Thymus (tissue), 11 donors: ENCODE measurements around the gene CIROP. TPM values are rescaled to one million over a fixed set of nuclear protein-coding genes. Genes with fewer than 3 reads are reported as not detected.

Source experiments
- DNase-seq, 9 donors: peaks; one replicate each; pipeline ENCODE4 v3.0.0-alpha.2; 2013; ENCODE audit warnings: low spot score in 9 of 9, low read depth in 6 of 9, missing footprints in 1 of 9
- H3K27ac ChIP-seq, 2 donors: one replicate each; pipeline ENCODE4 v1.5.1; 2013; ENCODE audit warnings: control low read depth in 1 of 2, low read depth in 1 of 2, low read length in 1 of 2, mild to moderate bottlenecking in 1 of 2, moderate library complexity in 1 of 2
- H3K27me3 ChIP-seq, 2 donors: one replicate each; pipeline ENCODE4 v1.5.1; 2013; ENCODE audit warnings: low read length in 1 of 2; ENCODE audit not compliant: control insufficient read depth in 2 of 2, insufficient read depth in 1 of 2
- H3K36me3 ChIP-seq, 2 donors: one replicate each; pipeline ENCODE4 v1.5.1; 2013; ENCODE audit warnings: low read length in 1 of 2, mild to moderate bottlenecking in 1 of 2, moderate library complexity in 1 of 2; ENCODE audit not compliant: control insufficient read depth in 2 of 2, insufficient read depth in 2 of 2
- H3K4me1 ChIP-seq, 2 donors: one replicate each; pipeline ENCODE4 v1.5.1; 2013; ENCODE audit warnings: low read length in 2 of 2; ENCODE audit not compliant: control insufficient read depth in 2 of 2, insufficient read depth in 2 of 2
- H3K4me3 ChIP-seq, 2 donors: one replicate each; pipeline ENCODE4 v1.5.1; 2013; ENCODE audit warnings: low read length in 2 of 2, control low read depth in 1 of 2, mild to moderate bottlenecking in 1 of 2
- H3K9me3 ChIP-seq, 2 donors: one replicate each; pipeline ENCODE4 v1.5.1; 2013; ENCODE audit warnings: low read length in 1 of 2, mild to moderate bottlenecking in 1 of 2; ENCODE audit not compliant: control insufficient read depth in 2 of 2, insufficient read depth in 1 of 2
- WGBS: extraction: QIAGEN DNeasy Blood & Tissue Kit; methylation state at CpG from one replicate; pipeline ENCODE4 v1.1.7; 2013; 5-methylcytosine and 5-hydroxymethylcytosine counted together
- polyA plus RNA-seq: library from polyadenylated mRNA; stranded (reverse); fragments of 200-250 nt; gene quantifications from one replicate; pipeline ENCODE4 v1.2.3, GENCODE V29; 2013
- total RNA-seq: library from RNA; stranded (reverse); fragments of 120-200 nt; gene quantifications from one replicate; pipeline ENCODE4 v1.2.4, GENCODE V29; 2013
- donor health status: healthy.

Gene CIROP
- total and polyA plus RNA-seq, 2 donors = 0.05 to 0.07 TPM

GRCh38 chr14:23118506-23119362 lies 13.9 kb upstream of the CIROP start, which contains the start of gene CEBPE:
CEBPE (minus strand) TSS chr14:23119255; CDS start chr14:23119091, 164 bp downstream.
- peaks cover 0 to 9% of the 10 kb centered on the region in 2 donors for H3K27me3 ChIP-seq
- DNase-seq = peak in 1 of 9 donors; percentile 14
- no peaks in the 10 kb centered on the region for H3K36me3 ChIP-seq
- WGBS = 91% methylated on average over 32 of the region's 32 CpGs
- peaks cover 9 to 38% of the 10 kb centered on the region in 2 donors for H3K4me1 ChIP-seq
- peak within 1 kb of the TSS; percentile 84 to 94 for H3K27ac ChIP-seq
- no peaks in the 10 kb centered on the region for H3K9me3 ChIP-seq
- peak within 1 kb of the TSS in 1 of 2 donors; percentile 15 for H3K4me3 ChIP-seq

GRCh38 chr14:23117371-23118020 lies 12.7 kb upstream of the CIROP start:
- 97% methylated on average over 32 of the region's 32 CpGs for WGBS
- Histone ChIP-seq H3K9me3 (no peaks in the 10 kb centered on the region), H3K4me3 (no peak overlapping the region), H3K4me1 (peaks cover 9 to 38% of the 10 kb centered on the region in 2 donors), H3K27ac (no peak overlapping the region), H3K27me3 (peaks cover 0 to 19% of the 10 kb centered on the region in 2 donors), H3K36me3 (no peaks in the 10 kb centered on the region)
- DNase-seq = no peak

- 97% methylated on average over 5 of the region's 5 CpGs for WGBS
- no peak for DNase-seq
- Histone ChIP-seq H3K27ac (no peak overlapping the region), H3K27me3 (peaks cover under 1 to 34% of the 10 kb centered on the region in 2 donors), H3K4me1 (peaks cover 9 to 30% of the 10 kb centered on the region in 2 donors), H3K9me3 (no peaks in the 10 kb centered on the region), H3K4me3 (no peak overlapping the region), H3K36me3 (no peaks in the 10 kb centered on the region)
Measured at GRCh38 chr14:23115918-23116317, 11.1 kb upstream of the CIROP start.

GRCh38 chr14:23115039-23115731 lies 10.4 kb upstream of the CIROP start:
- Histone ChIP-seq H3K27ac (no peak overlapping the region), H3K36me3 (no peaks in the 10 kb centered on the region), H3K27me3 (peaks cover 3 to 39% of the 10 kb centered on the region in 2 donors), H3K4me1 (peaks cover 6 to 23% of the 10 kb centered on the region in 2 donors), H3K9me3 (no peaks in the 10 kb centered on the region), H3K4me3 (no peak overlapping the region)
- DNase-seq = no peak
- WGBS = 92% methylated on average over 10 of the region's 10 CpGs

- WGBS = 88% methylated on average over 4 of the region's 4 CpGs
- Histone ChIP-seq H3K4me1 (peaks cover 1 to 18% of the 10 kb centered on the region in 2 donors), H3K36me3 (no peaks in the 10 kb centered on the region), H3K27me3 (peaks cover 3 to 42% of the 10 kb centered on the region in 2 donors), H3K4me3 (no peak overlapping the region), H3K9me3 (no peaks in the 10 kb centered on the region), H3K27ac (no peak overlapping the region)
- DNase-seq = no peak
Measured at GRCh38 chr14:23114669-23115038, 9.9 kb upstream of the CIROP start.

- DNase-seq = no peak
- H3K4me1 ChIP-seq = peaks cover 0 to 12% of the 10 kb centered on the region in 2 donors
- H3K36me3 ChIP-seq = no peaks in the 10 kb centered on the region
- H3K9me3 ChIP-seq = peaks cover 0 to under 1% of the 10 kb centered on the region in 2 donors
- WGBS = 93% methylated on average over 5 of the region's 5 CpGs
- no peak overlapping the region for H3K4me3 ChIP-seq
- H3K27ac ChIP-seq = no peak overlapping the region
- H3K27me3 ChIP-seq = peaks cover 3 to 42% of the 10 kb centered on the region in 2 donors
Measured at GRCh38 chr14:23114120-23114458, 9.3 kb upstream of the CIROP start.

- no peak for DNase-seq
- H3K27ac ChIP-seq = no peak overlapping the region
- H3K36me3 ChIP-seq = no peaks in the 10 kb centered on the region
- 88% methylated on average over 10 of the region's 10 CpGs for WGBS
- H3K4me3 ChIP-seq = no peak overlapping the region
- H3K27me3 ChIP-seq = peaks cover 3 to 42% of the 10 kb centered on the region in 2 donors
- peaks cover 0 to 3% of the 10 kb centered on the region in 2 donors for H3K9me3 ChIP-seq
- peaks cover 0 to 7% of the 10 kb centered on the region in 2 donors for H3K4me1 ChIP-seq
Measured at GRCh38 chr14:23113431-23114119, 8.8 kb upstream of the CIROP start.

- peaks cover 3 to 42% of the 10 kb centered on the region in 2 donors for H3K27me3 ChIP-seq
- H3K36me3 ChIP-seq = no peaks in the 10 kb centered on the region
- WGBS = 37% methylated on average over 12 of the region's 12 CpGs
- H3K4me3 ChIP-seq = no peak overlapping the region
- peaks cover 0 to 3% of the 10 kb centered on the region in 2 donors for H3K9me3 ChIP-seq
- DNase-seq = no peak
- H3K4me1 ChIP-seq = no peaks in the 10 kb centered on the region
- no peak overlapping the region for H3K27ac ChIP-seq
Measured at GRCh38 chr14:23112359-23113178, 7.8 kb upstream of the CIROP start.
